D721Med (cell line): ENCODE measurements around the gene ADGRE3.
"Not testable (repeated sequence)": the region's sequence is repeated elsewhere in the genome, so short reads cannot be mapped to it uniquely, and the experiment has no call there.

Experiments
- DNase-seq: peaks from one replicate; pipeline ENCODE4 v3.0.0; 2011; ENCODE audit warnings: low spot score; ENCODE audit not compliant: insufficient read length
- FAIRE-seq: peaks from 2 replicates; lab custom pipeline; 2011; peaks lifted over from hg19 to GRCh38; lab: Jason Lieb, UNC
- CTCF ChIP-seq: IDR thresholded peaks from 2 replicates; pipeline ENCODE4 v1.5.1; 2012; ENCODE audit warnings: mild to moderate bottlenecking, control low read depth; ENCODE audit not compliant: insufficient read depth; ENCODE audit errors: missing control alignments

ADGRE3 gene

DNA sequence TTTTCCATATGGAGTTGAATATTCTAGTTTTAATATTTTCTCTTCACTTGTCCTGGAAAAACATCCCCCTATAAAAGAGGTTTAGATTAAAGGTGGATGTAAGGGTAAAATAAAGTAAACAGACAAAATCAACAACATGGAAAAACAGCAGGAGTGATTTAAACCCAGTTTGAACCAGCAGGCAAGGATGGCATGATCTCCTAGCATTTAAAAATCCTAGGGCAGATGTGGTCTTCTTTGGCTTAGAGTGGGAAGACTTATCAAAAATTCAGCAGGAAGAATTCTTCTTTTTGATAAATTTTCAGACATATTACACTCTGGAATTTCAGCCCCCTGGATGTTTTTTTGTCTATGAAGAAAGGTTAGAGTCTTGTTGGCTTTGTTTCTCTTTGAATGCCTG is 55.2 kb downstream of the ADGRE3 start:
- DNase-seq (no peak), FAIRE-seq (no peak)

DNA sequence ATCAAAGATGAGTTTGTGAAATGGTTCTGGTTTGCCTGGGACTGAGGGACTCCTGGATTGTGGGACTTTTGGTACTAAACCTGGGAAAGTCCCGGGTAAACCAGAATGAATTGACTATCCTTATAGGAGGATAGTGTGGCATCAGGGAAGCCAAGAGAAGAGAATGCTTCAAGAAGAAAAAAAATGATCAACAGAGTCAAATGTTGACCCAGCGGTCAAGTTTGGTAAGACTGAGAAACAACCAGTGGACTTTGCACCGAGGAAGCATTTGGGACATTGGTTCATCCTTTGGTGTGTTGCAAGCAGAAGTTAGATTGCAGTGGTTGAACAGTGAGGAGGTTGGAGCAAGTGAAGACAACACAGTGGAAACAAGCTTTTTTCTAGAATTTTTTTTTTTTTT is 58.2 kb downstream of the ADGRE3 start:
- FAIRE-seq (no peak), DNase-seq (no peak)
- TF ChIP-seq CTCF = no peak

More for the DNA sequence above, 55.2 kb downstream of the ADGRE3 start:
- no peak for TF ChIP-seq CTCF

GRCh38 chr19:14615623-14616022 is 59.0 kb downstream of the ADGRE3 start:
- no peak for TF ChIP-seq CTCF
- DNase-seq = no peak
- no peak for FAIRE-seq

DNA sequence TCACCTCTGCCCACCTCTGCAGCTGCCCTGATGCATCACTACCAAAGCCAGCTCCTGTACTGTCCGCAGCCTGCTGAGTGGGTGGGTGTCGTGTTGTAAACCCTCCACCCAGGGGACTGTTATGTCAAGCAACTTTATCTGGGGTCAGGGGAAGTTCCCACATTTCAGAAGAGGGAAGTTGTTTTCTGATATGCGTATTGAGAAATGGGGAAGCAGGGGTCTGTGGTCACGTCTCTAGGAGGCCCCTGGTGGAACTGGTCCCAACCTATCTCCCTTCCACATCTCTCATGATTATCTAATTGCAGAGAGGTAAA is 60.6 kb downstream of the ADGRE3 start:
- FAIRE-seq (no peak), DNase-seq (no peak)
- TF ChIP-seq CTCF = no peak

DNA sequence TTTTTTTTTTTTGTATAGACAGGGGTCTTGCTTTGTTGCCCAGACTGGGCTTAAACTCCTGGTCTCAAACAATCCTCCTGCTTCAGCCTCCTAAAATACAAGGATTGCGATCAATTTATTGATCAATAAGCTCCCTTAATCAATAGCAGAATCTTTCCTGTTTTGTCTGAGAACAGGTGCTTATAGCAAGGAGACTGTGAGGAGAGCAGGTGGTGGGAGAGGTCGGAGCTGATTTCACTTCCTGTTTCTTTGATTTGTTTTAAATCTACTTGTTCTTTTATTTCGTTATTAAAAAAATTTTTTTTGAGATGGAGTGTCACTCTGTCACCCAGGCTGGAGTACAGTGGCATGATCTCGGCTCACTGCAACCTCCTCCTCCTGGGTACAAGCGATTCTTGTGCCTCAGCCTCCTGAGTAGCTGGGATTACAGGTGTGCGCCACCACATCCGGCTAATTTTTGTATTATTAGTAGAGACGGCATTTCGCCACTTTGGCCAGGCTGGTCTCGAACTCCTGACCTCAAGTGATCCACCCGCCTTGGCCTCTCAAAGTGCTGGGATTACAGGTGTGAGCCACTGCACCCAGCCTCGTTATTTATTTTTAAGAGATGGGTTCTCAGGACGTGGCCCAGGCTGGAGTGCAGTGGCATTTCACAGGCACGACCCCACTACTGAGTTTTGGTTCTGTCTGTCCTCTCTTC is 61.1 kb downstream of the ADGRE3 start:
- not testable (repeated sequence) for DNase-seq, FAIRE-seq

DNA sequence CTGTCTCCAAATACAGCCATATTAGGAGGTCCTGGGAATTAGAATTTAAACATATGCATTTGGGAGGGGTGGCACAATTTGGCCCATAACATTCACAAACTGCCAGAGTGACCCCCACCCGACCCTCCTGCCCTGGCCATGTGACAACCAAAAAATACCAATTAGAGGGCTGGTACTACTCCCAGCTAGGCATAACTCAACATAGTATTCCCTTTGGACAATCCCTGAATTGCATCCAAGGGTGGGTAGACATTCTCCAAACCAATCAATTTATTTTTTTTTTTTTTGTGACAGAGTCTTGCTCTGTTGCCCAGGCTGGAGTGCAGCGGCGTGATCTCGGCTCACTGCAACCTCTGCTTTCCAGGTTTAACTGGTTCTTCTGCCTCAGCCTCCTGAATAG is 62.0 kb downstream of the ADGRE3 start:
- DNase-seq (no peak), FAIRE-seq (no peak)
- no peak for TF ChIP-seq CTCF

DNA sequence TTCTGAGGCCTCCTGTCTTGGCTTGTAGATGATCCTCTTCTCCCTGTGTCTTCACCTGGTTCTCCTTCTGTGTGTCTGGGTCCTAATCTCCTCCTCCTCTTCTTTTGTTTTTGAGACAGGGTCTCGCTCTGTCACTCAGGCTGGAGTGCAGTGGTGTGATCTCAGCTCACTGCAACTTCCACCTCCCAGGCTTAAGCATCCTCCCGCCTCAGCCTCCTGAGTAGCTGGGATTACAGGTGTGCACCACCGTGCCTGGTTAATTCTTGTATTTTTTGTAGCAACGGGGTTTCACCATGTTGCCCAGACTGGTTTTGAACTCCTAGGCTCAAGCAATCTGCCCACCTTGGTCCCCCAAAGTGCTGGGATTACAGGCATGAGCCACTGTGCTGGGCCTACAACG is 62.4 kb downstream of the ADGRE3 start:
- not testable (repeated sequence) for DNase-seq, FAIRE-seq

DNA sequence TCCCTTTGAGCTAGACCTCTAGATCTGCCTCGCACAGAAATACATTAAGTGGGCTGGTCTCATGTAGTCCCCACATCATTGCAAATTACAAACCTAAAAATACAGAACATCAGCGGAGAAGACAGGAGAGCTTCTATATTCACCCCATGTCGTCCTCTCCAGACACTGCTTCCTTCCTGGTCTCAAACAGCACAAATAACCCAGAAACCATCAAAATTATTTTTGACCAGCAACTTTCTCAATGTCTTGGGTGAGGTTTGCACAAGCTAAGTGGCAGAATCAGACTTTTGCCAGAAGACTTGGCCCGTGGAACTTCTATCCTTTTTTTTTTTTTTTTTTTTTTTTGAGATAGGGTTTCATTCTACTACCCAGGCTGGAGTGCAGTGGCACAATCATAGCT is 63.6 kb downstream of the ADGRE3 start:
- TF ChIP-seq CTCF = no peak
- FAIRE-seq (no peak), DNase-seq (no peak)
